Muscle of leg (tissue), 11 donors: Measurements from ENCODE around the gene TEDC1. TPM values are rescaled to one million over a fixed set of nuclear protein-coding genes. Genes with fewer than 3 reads are reported as not detected.

ENCODE experiments used
- DNase-seq: peaks from one replicate; pipeline ENCODE4 v3.0.0; 2013
- H3K27ac ChIP-seq: one replicate; pipeline ENCODE4 v1.5.1; 2013; ENCODE audit warnings: mild to moderate bottlenecking, low read length, control low read depth
- H3K27me3 ChIP-seq: one replicate; pipeline ENCODE4 v1.6.1; 2013; ENCODE audit warnings: low read length; ENCODE audit not compliant: control insufficient read depth, insufficient read depth
- H3K36me3 ChIP-seq: one replicate; pipeline ENCODE4 v1.6.1; 2013; ENCODE audit warnings: low read length; ENCODE audit not compliant: control insufficient read depth, insufficient read depth
- H3K4me1 ChIP-seq: one replicate; pipeline ENCODE4 v1.6.1; 2013; ENCODE audit warnings: low read length; ENCODE audit not compliant: control insufficient read depth, insufficient read depth
- H3K4me3 ChIP-seq: one replicate; pipeline ENCODE4 v1.5.1; 2013; ENCODE audit warnings: low read length, control low read depth
- H3K9me3 ChIP-seq: replicated peaks from 2 replicates; pipeline ENCODE4 v1.6.1; 2013; ENCODE audit warnings: low read depth, low read length; ENCODE audit not compliant: control insufficient read depth
- WGBS: methylation state at CpG from one replicate; pipeline ENCODE4 v1.1.5; 2013; ENCODE audit warnings: missing lambda C conversion rate; ENCODE audit not compliant: insufficient coverage; 5-methylcytosine and 5-hydroxymethylcytosine counted together
- polyA plus RNA-seq, 8 donors: library from polyadenylated mRNA; unstranded; fragments of 120-200 nt; gene quantifications; one replicate each; pipeline versions ENCODE4 v1.2.1 to v1.2.3, GENCODE V29; 2013; ENCODE audit warnings: inconsistent platforms in 1 of 8, low replicate concordance in 1 of 8; ENCODE audit not compliant: insufficient read length in 8 of 8, insufficient read depth in 1 of 8
- total RNA-seq: library from RNA; stranded (reverse); fragments of 120-200 nt; gene quantifications from one replicate; pipeline ENCODE4 v1.2.4, GENCODE V29; 2013

The TEDC1 gene
- total and polyA plus RNA-seq, 9 donors, result 5.6 to 9.3 (median 7.4) TPM

DNA sequence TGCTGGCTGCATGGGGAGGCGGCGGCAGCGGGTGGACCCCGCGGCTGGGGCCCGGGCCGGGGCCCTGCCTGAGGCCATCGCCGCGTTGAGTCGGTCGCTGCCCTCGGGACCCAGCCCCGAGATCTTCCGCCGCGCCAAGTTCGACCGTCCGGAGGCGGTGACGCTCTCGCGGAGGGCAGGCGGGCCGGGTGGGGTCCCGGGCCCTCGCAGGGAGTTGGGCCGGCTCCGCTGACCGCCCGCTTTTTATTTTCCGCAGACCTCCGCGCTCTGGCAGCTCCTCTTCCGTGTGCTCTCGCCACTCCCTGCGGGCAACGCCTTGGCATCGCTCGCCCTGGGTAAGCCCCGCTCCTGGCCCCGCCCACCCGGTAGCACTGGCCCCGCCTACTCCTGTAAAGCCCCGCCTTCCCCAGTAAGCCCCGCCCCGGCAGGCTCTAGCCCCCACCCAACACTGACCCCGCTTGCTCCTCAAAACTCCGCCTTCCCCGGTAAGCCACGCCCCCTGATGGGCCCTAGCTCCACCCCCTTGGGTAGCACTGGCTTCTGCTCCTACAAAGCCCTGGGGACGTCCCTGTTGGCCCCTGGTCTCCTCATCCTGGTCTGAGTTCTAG lies 424 bp downstream of the TEDC1 start:
- peaks cover 15% of the 10 kb centered on the region for H3K27me3 ChIP-seq
- WGBS, result 1% methylated on average over 52 of the region's 53 CpGs
- H3K27ac ChIP-seq, result peak overlapping the region; percentile 85
- peaks cover 7% of the 10 kb centered on the region for H3K36me3 ChIP-seq
- peak overlapping the region; percentile 57 for H3K4me3 ChIP-seq
- DNase-seq, result no peak
- peaks cover 41% of the 10 kb centered on the region for H3K4me1 ChIP-seq
- H3K9me3 ChIP-seq, result no peaks in the 10 kb centered on the region

DNA sequence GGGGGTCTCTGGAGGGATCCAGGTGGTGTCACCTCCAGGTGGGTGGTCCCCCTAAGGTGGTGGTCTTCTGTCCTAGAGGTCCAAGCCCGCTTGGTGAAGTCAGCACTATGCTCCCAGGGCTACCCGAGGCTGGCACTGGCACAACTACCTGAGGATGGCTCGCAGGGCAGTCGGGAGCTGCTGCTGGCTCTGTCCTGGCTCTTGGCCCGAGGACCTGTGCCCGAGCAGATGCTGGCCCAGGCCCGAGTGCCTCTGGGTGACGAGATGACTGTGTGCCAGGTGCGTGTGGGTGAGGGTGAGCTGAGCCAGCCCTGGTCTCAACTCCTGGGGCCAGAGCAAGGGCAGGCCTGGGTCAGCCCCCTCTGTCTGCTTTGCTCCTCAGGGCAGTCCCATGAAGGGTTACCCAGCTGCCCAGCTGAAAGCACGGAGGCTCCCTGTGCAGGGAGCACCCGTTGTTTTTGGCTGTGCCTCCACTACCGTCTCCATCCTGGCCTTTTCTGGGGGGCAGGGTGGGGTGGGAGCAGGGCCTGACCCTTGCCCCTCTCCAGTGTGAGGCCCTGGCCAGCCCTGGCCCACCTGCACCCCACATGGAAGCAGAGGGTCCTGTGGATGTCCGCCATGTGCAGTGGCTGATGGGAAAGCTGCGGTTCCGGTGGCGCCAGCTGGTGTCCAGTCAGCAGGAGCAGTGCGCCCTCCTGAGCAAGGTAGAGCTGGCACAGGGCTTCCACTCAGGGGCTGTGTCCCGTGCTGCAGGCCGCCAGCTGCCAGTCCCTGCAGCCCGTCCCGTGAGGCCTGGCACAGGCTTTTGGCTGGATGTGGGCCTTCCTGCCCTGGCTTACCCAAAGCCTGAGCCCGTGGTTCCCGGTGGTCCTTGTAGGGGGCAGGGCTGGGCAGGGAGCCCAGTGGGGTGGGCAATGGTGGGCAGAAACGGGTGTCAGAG lies 1.3 kb downstream of the TEDC1 start:
- Histone ChIP-seq H3K4me1 (peaks cover 38% of the 10 kb centered on the region), H3K4me3 (no peak overlapping the region), H3K9me3 (no peaks in the 10 kb centered on the region), H3K36me3 (peaks cover 7% of the 10 kb centered on the region), H3K27me3 (peaks cover 6% of the 10 kb centered on the region), H3K27ac (no peak overlapping the region)
- WGBS, result 75% methylated on average over 18 of the region's 24 CpGs
- DNase-seq, result no peak

DNA sequence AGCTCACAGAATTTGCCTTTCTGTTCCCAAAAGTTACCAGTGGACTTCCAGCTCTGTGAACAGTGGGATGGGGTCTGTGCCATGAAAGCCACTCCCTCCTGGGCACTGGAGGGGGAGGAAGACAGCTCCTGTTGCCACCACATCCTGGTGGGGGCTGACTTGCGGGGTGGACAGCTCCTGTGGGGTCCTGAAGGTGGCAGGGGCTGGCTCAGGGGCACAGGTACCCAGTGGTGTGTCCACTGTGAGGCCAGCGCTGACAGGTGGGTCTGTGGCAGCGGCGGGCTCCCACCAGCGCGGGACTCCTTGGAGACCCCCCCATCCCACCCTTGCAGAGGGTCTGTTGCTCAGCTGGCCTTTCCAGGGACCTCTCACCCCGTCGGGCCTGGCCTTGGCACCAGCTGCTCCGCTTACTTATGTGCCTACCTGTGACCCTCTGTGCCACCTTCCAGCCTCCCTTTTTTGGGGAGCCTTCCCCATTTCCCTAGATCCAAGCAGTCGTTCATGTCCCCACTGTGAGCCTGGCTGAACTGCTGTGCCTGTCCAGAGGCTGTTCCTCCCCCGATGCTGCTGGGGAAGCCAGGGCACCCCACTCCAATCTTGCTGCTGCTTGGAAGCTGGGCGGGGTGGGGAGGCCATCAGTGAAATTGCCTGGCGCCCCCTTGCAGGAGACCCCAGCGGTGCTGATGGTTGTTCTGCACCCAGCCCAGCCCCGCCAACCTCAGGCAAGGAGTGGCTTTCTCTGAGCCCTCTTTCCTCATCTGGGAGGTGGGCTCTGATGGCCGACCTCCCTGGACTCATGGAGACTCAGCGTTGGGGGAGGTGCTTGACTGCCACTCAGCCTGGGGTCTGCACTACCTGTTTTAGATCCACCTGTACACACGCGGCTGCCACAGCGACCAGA lies 2.2 kb downstream of the TEDC1 start:
- Histone ChIP-seq H3K4me1 (peaks cover 32% of the 10 kb centered on the region), H3K4me3 (no peak overlapping the region), H3K36me3 (peaks cover 7% of the 10 kb centered on the region), H3K9me3 (no peaks in the 10 kb centered on the region), H3K27me3 (no peaks in the 10 kb centered on the region), H3K27ac (no peak overlapping the region)
- WGBS, result 86% methylated on average over 17 of the region's 20 CpGs
- DNase-seq, result peak; percentile 46

DNA sequence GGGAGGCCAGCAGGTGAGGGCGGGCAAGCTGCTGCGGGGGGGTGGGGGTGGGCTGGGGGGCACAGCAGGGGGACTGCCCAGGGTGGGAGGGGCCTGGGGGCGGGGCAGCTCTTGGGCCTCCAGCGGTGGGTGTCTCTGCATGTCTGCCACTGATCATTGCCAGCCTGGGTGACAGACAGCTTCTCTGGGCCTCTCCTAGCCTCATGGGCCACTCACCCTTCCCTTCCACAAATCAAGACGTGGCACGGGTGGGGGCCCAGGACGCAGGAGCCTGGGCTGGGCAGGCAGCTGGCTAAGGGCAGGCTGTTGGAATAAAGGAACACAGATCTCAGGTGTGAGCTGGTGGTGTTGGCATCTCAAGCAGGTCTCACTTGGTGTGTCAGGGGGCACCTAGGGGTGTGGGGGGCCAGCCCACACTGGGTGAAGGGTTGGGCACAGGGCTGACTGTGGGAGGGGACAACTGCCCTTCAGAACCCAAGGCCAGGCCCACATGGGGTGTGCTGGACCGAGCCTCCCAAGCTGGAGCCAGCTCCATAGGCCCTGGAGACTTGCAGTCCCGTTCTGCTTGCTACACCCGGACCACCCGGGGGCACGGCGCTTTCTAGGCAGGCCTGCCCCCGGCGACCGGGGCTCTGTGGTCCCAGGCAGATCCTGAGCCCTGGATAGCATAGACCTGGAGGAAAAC lies 3.0 kb downstream of the TEDC1 start:
- H3K9me3 ChIP-seq, result no peaks in the 10 kb centered on the region
- no peak overlapping the region for H3K27ac ChIP-seq
- peak; percentile 20 for DNase-seq
- peaks cover 12% of the 10 kb centered on the region for H3K36me3 ChIP-seq
- H3K27me3 ChIP-seq, result no peaks in the 10 kb centered on the region
- H3K4me1 ChIP-seq, result peaks cover 31% of the 10 kb centered on the region
- 91% methylated on average over 10 of the region's 16 CpGs for WGBS
- H3K4me3 ChIP-seq, result no peak overlapping the region

DNA sequence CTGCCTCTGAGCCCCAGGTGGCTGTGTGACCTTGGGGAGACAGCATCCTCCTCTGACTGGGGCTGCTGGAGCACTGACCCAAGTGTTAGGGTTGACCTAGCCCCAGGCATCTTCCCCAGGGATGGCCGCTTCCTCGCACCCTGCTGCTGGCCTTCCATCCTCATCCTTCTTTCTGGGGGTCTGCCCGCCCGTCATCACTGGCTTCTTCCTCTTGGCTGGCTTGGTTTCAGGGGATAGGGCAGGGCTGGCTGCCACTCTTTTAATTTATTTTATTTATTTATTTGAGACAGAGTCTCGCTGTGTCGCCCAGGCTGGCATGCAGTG lies 3.5 kb downstream of the TEDC1 start:
- DNase-seq, result no peak
- Histone ChIP-seq H3K4me1 (peaks cover 29% of the 10 kb centered on the region), H3K27ac (no peak overlapping the region), H3K27me3 (no peaks in the 10 kb centered on the region), H3K9me3 (no peaks in the 10 kb centered on the region), H3K36me3 (peaks cover 15% of the 10 kb centered on the region), H3K4me3 (no peak overlapping the region)
- 100% methylated on average over 3 of the region's 6 CpGs for WGBS

DNA sequence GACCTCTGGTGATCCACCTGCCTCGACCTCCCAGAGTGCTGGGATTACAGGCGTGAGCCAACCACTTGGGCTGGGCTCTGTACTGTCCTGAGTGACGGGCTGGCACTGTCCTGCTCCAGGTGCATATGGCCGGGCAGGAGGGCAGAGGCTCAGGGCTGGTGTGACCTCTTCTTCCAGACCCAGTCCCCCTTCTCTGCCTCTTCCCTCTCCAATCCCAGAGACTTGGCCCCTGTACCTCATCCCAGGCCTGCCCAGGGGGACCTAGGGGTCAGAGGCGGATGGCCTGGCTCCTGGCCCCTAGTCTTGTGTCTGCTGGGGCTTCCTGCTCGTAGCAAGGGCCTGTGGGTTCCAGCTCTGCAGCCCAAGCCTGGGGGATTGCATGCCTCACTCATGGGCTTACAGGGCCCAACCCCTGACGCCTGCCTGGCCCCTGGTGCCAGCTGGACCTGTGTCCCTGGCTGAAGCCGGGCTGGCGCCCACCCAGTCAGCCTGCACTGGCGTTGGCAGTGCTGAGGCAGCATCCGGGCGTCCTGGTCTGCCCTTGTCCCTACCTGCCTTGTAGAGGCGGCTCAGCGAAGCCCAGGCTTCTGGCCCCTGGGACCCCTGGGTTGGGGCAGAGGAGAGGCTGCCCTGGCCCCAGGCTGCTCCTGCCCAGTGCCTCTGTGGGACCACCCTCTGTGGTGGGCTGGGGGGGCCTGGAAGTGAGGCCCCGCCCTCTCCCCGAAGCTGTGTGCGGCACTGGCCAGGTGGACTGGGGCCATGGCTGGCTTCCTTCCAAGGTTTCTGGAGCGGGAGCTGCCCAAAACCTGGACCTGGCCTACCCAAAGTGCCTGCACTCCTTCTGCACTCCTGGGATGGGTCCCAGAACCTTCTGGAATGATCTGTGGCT lies 4.3 kb downstream of the TEDC1 start:
- Histone ChIP-seq H3K36me3 (peaks cover 15% of the 10 kb centered on the region), H3K4me3 (no peak overlapping the region), H3K4me1 (peaks cover 29% of the 10 kb centered on the region), H3K27ac (no peak overlapping the region), H3K27me3 (no peaks in the 10 kb centered on the region), H3K9me3 (no peaks in the 10 kb centered on the region)
- WGBS, result 66% methylated on average over 16 of the region's 18 CpGs
- peak; percentile 11 for DNase-seq

DNA sequence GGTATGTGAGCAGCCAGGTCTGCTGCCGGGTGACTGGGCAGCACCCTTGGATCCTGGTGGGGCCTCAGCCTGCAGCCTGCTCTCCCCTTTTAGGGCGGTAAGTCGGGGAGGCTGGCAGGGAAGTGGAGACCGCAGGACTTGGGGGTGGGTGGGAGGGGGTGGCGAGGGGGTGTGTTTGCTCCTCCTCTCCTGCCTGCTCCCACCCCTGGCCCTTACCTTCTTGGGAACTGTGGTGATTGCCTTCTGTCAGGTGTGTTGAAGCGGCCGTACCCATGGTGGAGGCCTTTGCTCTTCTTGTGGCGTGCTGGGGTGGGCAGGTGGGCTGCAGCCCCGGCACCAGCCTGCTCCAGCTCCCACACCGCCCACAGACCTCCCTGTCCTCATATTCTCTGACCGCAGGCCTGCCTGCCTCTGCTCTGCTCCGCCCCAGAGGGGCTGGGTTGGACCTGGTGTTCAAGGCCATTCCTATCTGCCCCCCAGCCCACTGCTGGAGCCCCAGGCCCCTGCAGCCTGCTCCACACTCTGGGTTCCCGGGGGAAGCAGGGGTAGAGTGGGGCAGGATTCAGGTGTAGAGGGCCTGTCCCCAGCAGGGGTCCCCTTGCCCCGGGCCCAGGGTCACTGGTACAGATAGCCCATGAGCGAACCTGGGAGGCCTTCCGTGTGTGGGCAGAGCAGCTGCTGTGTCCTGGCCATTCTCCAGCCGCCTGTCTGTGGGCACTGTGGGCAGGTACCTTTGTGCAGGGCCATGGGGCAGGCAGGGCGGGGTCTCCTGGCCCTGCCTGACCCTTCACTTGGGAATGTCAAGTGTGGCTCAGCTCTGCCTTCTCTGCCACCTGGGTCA lies 5.2 kb downstream of the TEDC1 start:
- H3K4me1 ChIP-seq, result peaks cover 29% of the 10 kb centered on the region
- no peaks in the 10 kb centered on the region for H3K27me3 ChIP-seq
- H3K9me3 ChIP-seq, result no peaks in the 10 kb centered on the region
- DNase-seq, result no peak
- WGBS, result 77% methylated on average over 11 of the region's 18 CpGs
- H3K27ac ChIP-seq, result no peak overlapping the region
- no peak overlapping the region for H3K4me3 ChIP-seq
- peaks cover 15% of the 10 kb centered on the region for H3K36me3 ChIP-seq

DNA sequence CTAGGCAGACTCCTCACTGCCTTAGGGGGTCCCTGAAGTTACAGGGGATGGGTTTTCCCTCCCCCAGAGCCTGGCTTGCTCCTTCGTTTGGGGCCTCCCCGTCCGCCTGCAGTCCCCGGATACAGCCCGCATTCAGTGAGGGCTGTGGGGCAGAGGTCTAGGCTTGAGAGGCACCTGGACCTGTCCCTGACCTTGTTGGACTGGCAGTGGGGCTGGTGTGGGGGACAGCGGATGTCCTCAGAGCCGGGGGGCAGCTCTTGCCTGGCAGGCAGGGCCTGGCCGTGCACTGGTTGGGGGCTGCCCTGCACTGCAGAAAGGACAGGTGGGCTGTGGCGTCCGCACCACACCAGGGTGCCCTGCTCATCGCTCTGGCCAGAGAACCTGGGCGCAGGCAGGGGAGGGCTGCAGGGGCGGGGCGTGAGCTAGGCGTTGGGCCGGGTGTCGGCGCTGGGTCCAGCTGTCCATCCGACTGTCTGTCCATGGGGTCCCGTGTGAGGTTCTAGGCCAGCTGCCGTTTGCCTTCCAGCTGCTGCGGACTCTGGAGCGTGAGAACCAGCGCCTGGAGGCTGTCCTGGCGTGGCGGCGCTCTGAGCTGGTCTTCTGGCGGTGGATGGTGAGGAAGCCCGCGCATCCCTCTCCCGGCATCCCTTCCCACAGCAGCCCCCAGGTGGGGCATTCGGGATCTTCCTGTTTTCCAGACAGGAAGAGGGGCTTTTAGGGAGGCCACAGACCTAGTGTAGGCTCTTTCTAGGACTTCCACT lies 6.0 kb downstream of the TEDC1 start:
- WGBS, result 87% methylated on average over 28 of the region's 32 CpGs
- no peaks in the 10 kb centered on the region for H3K27me3 ChIP-seq
- peaks cover 14% of the 10 kb centered on the region for H3K36me3 ChIP-seq
- no peak for DNase-seq
- no peaks in the 10 kb centered on the region for H3K9me3 ChIP-seq
- peaks cover 25% of the 10 kb centered on the region for H3K4me1 ChIP-seq
- H3K4me3 ChIP-seq, result no peak overlapping the region
- no peak overlapping the region for H3K27ac ChIP-seq
